Occipital lobe (tissue), 3 donors: ENCODE data around the gene SYNGAP1. TPM values are rescaled to one million over a fixed set of nuclear protein-coding genes. Genes with fewer than 3 reads are reported as not detected.
"Not testable (repeated sequence)": the region's sequence is repeated elsewhere in the genome, so short reads cannot be mapped to it uniquely, and the experiment has no call there.

ENCODE experiments used
- DNase-seq: peaks from one replicate; lab custom pipeline; 2025; lab: John Stamatoyannopoulos, UW
- small RNA-seq: library from RNA; depleted of rRNA; stranded (forward); fragments of <200 nt; gene quantifications from one replicate; pipeline ENCODE3, GENCODE V24; 2014
- total RNA-seq: library from RNA; depleted of rRNA; stranded (reverse); fragments of >200 nt; gene quantifications from one replicate; pipeline ENCODE4 v1.2.3, GENCODE V29; 2014

SYNGAP1 gene
- total RNA-seq, 1 donor from 2014 or later, result 21.5 TPM

- no peak for DNase-seq
Observed at GRCh38 chr6:33469661-33470060, 49.8 kb downstream of the SYNGAP1 start.

GRCh38 chr6:33477864-33478263 lies 58.0 kb downstream of the SYNGAP1 start:
- no peak for DNase-seq

DNA sequence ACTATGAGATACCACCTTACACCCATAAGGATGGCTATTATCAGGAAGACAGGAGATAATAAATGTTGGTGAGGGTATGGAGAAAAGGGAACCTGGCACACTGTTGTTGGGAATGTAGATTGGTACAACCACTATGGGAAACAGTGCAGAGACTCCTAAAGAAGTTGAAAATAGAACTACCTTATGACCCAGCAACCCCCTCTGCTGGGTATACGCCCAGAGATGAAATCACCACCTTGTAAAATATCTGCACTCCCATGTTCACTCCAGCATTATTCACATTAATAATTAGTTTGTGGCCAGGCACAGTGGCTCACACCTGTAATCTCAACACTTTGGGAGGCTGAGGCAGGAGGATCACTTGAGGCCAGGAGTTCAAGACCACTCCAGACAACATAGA lies 61.3 kb downstream of the SYNGAP1 start:
- no peak for DNase-seq

GRCh38 chr6:33482620-33483019 lies 62.8 kb downstream of the SYNGAP1 start:
- not testable (repeated sequence) for DNase-seq

- no peak for DNase-seq
Observed at GRCh38 chr6:33483678-33484077, 63.8 kb downstream of the SYNGAP1 start.

DNA sequence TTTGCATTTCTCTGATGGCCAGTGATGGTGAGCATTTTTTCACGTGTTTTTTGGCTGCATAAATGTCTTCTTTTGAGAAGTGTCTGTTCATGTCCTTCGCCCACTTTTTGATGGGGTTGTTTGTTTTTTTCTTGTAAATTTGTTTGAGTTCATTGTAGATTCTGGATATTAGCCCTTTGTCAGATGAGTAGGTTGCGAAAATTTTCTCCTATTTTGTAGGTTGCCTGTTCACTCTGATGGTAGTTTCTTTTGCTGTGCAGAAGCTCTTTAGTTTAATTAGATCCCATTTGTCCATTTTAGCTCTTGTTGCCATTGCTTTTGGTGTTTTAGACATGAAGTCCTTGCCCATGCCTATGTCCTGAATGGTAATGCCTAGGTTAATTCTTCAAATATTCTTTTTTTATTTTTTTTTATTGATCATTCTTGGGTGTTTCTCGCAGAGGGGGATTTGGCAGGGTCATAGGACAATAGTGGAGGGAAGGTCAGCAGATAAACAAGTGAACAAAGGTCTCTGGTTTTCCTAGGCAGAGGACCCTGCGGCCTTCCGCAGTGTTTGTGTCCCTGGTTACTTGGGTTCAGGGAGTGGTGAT lies 64.9 kb downstream of the SYNGAP1 start:
- not testable (repeated sequence) for DNase-seq

- DNase-seq, result not testable (repeated sequence)
Observed at GRCh38 chr6:33485680-33486079, 65.8 kb downstream of the SYNGAP1 start.

DNA sequence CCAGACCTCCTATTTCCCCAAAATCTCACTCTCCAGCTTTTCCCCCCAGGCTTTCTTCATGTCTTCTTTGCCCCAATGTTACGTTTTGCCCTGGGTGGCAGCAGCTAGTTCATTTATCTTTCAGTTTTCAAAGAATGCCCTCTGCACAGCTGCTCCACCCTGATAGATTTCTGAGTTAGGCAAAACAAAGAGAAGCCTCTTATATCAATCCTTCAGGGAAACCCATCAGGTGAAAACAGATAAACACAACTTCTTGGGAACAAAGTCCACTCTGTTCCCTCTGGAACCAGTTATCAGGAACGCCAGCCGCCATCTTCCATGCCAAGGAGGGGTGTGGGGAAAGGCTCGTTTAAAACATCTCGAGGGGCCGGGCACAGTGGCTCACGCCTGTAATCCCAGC lies 68.5 kb downstream of the SYNGAP1 start:
- no peak for DNase-seq

DNA sequence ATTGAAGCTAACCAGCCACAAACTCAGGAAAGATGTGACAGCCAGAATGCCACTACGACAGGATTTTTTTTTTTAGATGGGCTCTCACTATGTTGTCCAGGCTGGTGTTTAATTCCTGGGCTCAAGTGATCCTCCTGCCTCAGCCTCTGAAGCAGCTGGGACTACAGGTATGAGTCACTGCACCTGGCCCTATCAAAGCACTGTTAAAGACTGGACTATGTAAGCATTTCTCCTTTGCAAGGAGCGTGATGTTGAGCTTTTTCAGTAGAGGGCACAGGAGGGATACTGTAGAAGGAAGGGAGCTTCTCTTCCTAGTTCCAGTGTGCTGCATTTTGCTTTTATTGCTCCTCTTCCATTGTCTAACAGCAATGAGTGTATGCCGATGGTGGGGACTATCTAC lies 70.3 kb downstream of the SYNGAP1 start:
- no peak for DNase-seq

DNA sequence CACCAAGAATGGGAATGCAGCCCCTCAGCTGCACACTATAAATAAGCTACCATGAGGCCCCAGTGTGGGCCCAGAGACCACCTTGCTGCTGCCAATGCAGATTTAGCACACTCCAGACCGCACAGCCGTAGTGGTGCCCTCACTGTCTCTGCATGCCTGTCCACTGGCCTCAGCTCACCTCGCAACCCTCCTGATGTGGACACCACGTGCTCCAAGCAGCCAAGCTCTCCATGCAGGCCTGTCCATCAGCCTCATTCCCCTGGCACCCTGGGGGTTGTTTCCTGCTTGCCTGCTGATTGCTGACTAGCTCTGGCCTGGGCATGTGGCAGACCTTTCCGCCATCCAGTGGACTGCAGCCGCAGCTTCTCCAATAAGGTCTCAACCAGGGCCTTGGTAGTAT lies 70.8 kb downstream of the SYNGAP1 start:
- DNase-seq, result no peak

DNA sequence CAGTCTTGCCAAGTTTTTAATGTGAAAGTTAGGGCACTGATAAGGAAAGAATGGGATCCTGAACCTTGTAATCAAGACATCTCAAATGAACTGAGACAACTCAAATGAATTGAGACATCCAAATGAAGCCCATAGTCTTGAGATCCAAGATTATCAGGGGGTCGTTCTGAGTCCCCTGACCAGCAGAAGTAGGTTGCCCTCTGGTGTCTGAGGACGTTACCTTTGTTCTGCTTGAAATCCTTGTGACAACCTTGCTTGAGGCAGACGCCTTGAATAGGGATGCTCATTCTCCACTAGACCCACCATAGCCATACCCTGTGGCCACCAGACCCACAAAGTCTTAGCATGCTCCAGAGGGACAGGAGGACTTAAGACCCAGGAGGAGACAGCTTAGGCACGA lies 72.2 kb downstream of the SYNGAP1 start:
- DNase-seq, result no peak

- DNase-seq, result no peak
Observed at GRCh38 chr6:33497157-33497556, 77.3 kb downstream of the SYNGAP1 start.

- DNase-seq, result no peak
Observed at GRCh38 chr6:33502486-33502885, 82.6 kb downstream of the SYNGAP1 start.

DNA sequence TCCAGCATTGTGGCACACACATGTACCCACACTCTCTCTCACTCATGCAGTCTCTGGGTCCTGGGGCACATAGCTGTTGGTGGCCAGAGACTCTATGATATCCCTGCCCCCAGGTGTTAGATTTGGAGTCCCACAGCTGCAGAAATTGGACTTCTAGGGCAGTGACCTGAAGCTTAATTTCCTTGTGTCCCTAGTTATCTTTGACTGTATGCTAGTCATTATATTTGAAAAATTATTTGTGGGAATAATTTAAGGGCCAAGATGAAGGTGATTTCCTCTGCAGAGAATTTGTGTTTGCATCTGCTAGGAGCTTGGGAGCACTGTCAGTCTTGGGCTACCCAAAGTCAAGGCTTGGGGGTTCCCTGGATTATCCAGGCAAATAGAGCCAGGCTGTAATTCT lies 84.6 kb downstream of the SYNGAP1 start:
- no peak for DNase-seq

Small RNA genes lying within 50 kb of the gene (small RNA-seq; reads per million reads assigned to genes)
- gene RPL35AP4, result not detected
- gene ZBTB9, result not detected

Other genes starting within 250 kb of the SYNGAP1 start
- gene COL11A2, start 227.6 kb upstream of the SYNGAP1 start, total RNA-seq, result 0.94 TPM
- gene RXRB, start 219.4 kb upstream of the SYNGAP1 start, total RNA-seq, result 22.6 TPM
- 34.8 TPM for gene SLC39A7, start 219.2 kb upstream of the SYNGAP1 start, total RNA-seq
- 4.5 TPM for gene HSD17B8, start 215.4 kb upstream of the SYNGAP1 start, total RNA-seq
- gene RING1, start 211.6 kb upstream of the SYNGAP1 start, total RNA-seq, result 20.6 TPM
- gene VPS52, start 148.2 kb upstream of the SYNGAP1 start, total RNA-seq, result 35.1 TPM
- 3,778 TPM for gene RPS18, start 148.0 kb upstream of the SYNGAP1 start, total RNA-seq
- gene B3GALT4, start 142.9 kb upstream of the SYNGAP1 start, total RNA-seq, result 12.5 TPM
- 42.6 TPM for gene WDR46, start 130.8 kb upstream of the SYNGAP1 start, total RNA-seq
- gene PFDN6, start 130.5 kb upstream of the SYNGAP1 start, total RNA-seq, result 27.0 TPM
- gene RGL2, start 121.1 kb upstream of the SYNGAP1 start, total RNA-seq, result 13.7 TPM
- 10.5 TPM for gene TAPBP, start 106.0 kb upstream of the SYNGAP1 start, total RNA-seq
- gene ZBTB22, start 102.3 kb upstream of the SYNGAP1 start, total RNA-seq, result 28.4 TPM
- 30.1 TPM for gene DAXX, start 97.1 kb upstream of the SYNGAP1 start, total RNA-seq
- 3.6 TPM for gene KIFC1, start 28.2 kb upstream of the SYNGAP1 start, total RNA-seq
- gene PHF1, start 9.1 kb upstream of the SYNGAP1 start, total RNA-seq, result 17.9 TPM
- 59.1 TPM for gene CUTA, start 2.0 kb upstream of the SYNGAP1 start, total RNA-seq
- gene ZBTB9, start 34.5 kb downstream of the SYNGAP1 start, total RNA-seq, result 9.2 TPM
- 3.7 TPM for gene BAK1, start 160.2 kb downstream of the SYNGAP1 start, total RNA-seq
- 0.78 TPM for gene ITPR3, start 201.3 kb downstream of the SYNGAP1 start, total RNA-seq